HG03108 (cell line): ENCODE results near the gene OPA3.
"Not testable (repeated sequence)": the region's sequence is repeated elsewhere in the genome, so short reads cannot be mapped to it uniquely, and the experiment has no call there.

Experiments used
- ATAC-seq: cut with Tn5 transposase; IDR thresholded peaks from one replicate; pipeline ENCODE4 v1.9.1; 2021; ENCODE audit warnings: moderate library complexity; ENCODE audit not compliant: unreplicated experiment

The OPA3 gene

DNA sequence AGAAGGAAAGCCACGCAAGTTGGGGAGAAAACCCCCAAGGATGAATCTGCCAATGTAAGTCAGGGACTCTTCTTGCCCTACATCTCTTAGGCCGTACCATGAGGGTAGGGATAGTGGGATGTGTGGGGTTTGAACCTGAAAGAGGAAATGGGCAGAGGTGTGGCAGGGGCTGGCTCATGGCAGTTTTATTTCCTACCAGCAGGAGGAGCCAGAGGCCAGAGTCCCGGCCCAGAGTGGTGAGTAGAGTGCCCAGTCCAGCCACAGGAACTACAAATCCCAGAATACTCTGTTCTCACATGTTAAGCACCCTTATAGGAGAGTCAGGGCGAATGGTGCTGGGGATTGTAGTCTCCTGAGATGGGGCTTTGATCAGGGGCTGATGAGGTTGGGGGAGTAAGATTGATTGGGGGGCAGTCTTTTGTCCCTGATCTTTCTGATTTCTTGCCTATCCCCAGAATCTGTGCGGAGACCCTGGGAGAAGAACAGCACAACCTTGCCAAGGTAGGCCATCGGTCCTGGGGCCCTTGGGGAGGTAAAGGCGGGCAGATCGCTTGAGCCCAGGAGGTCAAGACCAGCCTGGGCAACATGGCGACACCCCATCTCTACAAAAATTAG is 60.9 kb downstream of the OPA3 start:
- no peak for ATAC-seq

DNA sequence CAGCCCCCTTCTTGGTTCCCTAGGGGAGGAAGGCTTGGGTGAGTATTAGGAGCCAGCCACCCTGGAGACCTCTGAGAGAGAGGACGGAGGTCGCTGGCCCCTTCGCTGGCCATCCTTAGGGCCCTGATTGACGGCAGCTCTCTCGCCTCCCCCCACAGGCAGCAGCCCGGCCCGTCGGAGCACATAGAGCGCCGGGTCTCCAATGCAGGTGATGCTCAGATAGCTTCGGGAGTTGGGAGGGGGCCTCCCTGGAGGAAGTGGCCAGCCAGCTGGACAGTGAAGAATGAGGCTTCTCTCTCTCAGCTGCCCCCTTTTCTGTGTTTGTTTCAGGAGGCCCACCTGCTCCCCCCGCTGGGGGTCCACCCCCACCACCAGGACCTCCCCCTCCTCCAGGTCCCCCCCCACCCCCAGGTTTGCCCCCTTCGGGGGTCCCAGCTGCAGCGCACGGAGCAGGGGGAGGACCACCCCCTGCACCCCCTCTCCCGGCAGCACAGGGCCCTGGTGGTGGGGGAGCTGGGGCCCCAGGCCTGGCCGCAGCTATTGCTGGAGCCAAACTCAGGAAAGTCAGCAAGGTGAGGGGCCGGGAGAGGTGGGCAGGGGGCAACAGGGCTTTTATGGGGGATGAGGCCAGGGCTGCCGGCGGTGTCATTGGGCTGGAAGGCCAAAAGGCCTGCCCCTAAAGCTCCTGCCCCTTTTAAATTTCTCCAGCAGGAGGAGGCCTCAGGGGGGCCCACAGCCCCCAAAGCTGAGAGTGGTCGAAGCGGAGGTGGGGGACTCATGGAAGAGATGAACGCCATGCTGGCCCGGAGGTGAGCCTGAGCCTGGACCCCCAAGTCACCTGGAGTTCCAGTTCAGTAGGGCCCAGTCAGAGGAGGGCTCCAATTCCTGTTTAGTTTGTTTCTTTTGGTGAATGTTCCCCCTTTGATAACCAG is 62.3 kb downstream of the OPA3 start:
- ATAC-seq, result no peak

DNA sequence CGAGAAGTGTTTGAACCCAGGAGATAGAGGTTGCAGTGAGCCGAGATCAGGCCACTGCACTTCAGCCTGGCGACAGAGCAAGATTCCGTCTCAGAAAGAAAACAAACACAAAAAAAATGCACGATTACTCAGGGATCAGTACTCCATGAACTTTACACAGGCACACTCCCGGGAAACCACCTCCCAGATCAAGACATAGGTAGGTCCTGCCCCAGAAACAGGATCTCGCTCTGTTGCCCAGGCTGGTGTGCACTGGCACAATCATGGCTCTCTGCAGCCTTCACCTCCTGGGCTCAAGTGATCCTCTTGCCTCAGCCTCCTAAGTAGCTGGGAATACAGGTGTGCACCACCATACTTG is 66.2 kb downstream of the OPA3 start:
- no peak for ATAC-seq

DNA sequence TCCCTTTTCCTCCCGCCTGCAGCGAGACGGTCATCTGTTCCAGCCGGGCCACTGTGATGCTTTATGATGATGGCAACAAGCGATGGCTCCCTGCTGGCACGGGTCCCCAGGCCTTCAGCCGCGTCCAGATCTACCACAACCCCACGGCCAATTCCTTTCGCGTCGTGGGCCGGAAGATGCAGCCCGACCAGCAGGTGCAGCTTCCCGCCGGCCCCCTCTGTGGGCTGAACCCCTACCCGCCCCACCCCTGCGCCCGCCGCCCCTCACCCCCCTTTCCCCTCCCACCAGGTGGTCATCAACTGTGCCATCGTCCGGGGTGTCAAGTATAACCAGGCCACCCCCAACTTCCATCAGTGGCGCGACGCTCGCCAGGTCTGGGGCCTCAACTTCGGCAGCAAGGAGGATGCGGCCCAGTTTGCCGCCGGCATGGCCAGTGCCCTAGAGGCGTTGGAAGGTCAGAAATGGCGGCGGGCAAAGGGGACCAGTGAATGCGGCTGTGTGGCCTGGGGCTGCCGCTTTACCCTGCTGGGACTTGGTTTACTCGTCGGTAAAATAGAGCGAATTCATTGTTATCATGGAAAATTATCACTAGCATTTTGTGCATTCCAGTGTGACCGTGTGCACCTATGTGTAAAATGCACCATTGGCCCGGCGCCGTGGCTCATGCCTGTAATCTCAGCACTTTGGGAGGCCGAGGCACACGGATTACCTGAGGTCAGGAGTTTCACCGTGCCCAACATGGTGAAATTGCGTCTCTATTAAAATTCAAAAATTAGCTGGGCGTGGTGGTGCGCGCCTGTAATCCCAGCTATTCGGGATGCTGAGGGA is 66.7 kb downstream of the OPA3 start:
- no peak for ATAC-seq

DNA sequence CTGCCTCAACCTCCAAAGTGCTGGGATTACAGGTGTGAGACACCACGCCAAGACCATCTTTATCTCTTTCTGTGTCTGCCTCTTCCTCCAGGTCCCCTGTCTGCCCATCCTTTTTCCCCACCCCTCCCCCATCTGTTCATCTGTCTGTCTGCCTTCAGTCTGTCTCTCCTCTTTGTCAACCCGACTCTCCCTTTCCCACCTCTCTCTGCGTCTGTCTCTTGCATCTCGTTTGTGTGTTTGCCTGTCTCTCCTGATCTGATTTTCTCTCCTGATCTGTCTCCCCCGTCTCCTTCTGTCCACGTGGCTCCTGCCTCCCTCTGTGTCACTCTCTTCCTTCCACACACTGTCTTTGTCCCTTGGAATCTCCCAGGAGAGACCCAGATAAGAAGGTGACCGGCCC is 67.4 kb downstream of the OPA3 start:
- no peak for ATAC-seq

DNA sequence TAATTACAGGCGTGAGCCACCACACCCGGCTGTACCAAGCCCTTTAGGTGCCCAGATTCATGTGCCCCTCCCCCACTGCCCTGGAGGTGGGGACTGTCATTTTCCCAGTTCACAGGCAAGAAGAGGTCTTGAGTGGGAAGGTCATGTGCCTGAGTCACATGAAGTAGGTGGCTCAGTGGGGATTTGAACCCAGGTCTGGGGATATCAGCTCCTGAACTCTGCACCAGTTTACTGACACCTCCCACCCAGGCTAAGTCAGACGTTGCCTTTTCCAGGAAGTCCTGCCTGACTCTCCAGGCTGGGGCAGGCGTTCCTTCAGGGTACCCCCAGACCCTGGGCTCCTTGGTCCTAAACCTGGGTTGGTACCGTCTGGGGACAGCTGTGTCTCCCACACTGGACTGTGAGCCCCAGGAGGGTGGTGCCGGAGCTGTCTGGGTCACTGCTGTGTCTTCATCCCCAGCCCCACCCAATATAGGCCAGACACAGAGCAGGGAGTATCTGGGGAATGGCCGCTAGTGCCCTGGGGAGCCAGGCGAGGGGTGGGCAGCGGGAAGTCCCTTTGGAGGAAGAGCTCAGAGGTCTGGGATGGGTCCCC is 68.7 kb downstream of the OPA3 start:
- no peak for ATAC-seq

DNA sequence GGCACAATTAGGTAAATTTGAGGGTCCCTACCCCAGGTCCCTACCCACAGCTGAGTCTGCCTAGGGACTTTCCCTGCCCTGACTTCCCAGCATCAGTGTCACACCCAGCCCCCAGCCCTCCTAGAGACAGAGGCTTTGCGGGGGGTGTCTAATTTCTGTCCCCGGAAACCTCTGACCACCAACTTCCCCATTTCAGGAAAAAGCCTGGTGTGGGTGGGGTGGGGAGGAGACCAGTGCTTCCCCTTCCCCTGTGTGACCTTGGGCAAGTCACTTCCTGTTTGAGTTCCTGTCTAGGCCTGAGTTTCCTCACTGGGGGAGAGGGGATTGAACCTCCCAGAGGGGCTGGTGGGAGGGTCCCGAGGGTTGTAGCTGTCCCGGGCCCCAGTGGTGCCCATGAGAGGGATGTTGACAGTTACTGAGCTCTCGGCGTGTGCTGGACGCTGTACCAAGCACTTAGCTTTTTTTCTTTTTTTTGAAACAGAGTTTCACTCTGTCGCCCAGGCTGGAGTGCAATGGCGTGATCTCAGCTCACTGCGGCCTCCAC is 69.4 kb downstream of the OPA3 start:
- no peak for ATAC-seq

DNA sequence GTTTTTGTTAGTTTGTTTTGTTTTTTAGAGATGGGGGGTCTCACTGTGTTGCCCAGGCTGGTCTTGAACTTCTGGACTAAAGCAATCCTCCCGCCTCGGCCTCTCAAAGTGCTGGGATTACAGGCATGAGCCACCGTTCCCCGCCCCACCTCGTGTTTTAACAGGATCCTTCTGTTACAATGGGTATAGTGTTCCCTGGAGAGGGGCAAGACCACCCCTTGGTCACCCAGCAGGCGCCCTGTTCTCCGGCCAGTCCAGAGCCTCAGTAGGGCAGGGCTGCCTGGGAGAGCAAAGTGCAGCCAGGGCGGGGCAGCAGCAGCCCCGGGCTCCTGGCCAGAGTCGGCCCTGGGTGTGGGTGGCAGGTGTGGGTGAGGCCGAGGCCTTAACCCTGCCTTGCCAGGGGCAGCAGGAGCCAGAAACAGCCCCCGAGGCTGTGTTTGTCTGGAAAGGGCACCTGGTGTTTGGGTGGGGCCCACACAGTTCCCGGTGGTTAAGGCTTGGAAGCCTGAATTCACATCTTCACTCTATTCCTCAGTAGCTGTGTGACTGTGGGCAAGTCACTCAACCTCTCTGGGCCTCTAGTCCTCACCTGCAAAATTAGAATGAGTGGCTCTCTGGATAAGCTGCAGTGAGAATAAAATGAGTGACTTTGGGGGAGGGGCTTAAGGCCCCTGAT is 70.1 kb downstream of the OPA3 start:
- ATAC-seq, result no peak

DNA sequence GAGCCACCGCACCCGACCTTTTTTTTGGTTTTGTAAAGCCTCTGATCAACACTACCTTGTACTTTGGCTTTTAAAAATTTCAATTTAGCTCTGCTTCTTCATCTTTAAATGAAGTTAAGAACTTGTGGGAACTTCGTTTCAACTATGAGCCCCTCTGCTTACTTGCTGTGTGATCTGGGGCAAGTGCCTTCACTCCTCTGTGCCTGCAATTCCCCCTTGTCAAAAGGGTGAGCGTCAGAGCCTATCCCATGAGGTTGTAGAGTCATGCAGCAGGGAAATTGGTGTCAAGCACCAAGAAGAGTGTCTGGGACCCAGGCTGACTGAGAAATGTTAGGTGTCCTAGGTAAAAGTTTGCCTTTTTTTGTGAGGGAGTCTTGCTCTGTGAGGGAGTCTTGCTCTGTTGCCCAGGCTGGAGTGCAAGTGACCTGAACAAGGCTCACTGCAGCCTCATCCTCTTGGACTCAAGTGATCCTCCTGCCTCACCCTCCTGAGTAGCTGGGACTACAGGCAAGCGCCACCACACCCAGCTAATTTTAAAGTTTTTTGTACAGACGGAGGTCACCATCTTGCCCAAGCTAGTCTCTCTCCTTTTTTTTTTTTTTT is 71.6 kb downstream of the OPA3 start:
- no peak for ATAC-seq

DNA sequence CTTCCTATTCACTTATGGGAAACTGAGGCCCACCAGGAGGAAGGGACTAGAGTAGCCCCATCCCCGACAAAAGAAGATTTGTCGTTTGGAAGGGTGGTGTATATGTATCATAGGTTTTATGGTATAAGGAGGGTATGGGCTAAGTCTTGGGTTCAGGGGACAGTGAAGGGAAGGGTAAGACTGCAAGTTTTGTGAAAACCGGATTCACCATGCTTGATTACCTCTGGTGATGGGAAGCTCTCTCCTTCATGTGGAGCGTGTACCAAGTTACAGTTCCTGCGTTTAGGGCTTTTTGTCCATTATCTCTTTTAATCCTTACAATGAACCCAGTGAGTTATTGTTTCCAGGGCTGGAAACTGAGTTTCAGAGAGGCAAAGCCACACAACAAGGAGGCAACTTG is 73.5 kb downstream of the OPA3 start:
- no peak for ATAC-seq

DNA sequence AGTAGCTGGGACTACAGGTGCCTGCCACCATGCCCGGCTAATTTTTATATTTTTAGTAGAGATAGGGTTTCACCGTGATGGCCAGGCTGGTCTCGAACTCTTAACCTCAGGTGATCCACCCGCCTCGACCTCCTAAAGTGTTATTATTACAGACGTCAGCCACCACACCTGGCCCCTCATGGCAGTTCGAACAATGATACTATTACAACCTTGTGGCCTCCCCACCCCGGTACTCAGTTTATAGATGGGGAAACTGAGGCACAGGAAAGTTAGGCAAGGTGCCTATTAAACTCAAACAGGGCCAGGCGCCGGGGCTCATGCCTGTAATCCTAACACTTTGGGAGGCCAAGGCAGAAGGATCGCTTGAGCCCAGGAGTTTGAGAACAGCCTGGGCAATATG is 74.2 kb downstream of the OPA3 start:
- not testable (repeated sequence) for ATAC-seq

DNA sequence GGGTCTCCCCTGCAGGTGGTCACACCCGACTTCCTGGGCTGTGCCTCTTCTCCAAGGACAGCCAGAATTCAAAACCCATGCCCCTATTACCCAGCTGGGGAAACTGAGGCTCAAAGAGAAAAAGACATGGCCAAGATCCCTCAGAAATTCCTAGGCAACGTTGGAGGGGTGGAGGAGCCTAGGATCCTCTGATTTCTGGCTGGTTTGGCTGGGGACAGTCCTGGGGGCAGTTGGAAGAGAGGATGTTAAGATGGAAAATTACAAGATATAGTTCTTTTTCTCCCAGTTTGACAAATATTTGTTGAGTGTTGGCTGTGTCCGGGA is 74.9 kb downstream of the OPA3 start:
- no peak for ATAC-seq

DNA sequence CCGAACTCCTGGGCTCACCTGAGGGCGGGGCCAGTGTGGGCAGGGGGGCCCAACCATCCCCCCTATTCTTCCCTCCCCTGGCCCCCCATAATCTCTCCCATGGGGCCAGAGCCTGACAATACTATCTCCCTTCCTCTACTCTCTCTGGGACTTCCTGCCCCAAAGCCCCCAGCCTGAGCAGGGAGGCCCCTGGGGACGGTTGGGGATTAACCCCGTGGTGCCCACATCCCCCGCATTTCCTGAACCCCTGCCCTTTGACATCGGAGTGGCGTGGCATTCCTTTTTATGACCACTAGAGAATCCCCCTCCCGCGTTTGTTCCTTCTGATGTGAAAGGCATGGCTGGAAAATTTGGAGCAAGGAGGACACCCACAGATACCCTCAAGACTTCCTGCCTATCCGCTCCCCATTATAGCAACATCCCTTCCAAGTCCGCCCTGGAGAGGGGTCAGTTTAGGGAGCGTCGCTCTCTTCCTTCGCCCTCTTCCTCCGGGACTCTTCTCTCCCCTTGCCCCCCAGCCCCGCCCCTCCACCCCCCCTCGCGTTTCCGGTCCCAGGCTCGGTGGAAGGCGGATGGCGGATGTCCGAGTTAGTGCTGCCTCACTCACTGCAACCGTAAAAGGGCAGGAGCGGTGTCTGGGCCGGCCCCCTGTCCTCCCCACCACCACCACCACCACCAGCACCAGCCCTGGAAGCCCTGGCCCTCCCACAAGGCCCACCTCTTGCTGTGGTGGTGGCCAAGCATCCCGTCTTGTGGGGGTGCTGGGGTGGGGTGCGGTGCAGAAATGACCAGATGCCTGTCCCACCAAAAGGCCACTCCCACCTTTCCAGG is 75.5 kb downstream of the OPA3 start:
- peak; percentile 24 for ATAC-seq

DNA sequence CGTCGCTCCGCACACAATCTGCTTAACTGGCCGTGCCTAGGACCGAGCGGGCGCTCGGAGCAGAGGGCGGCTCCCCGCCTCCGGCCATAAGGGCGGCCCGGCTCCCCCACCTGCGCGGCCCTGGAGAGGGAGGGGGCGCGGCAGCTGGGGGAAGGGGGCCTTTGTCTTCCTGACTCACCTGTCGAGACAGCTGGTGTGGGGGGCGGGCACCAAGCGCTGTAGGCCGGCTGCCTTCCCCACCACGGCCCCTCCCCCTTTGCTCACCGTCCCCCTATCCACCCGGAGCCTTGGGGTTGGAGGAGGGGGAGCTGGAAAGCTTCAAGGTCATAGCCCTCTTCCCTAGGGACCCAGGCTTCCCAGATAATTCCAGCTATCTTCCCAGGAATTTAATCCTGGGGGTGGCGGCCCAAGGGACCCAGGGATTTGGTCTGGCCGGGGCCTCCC is 76.2 kb downstream of the OPA3 start:
- ATAC-seq, result no peak

DNA sequence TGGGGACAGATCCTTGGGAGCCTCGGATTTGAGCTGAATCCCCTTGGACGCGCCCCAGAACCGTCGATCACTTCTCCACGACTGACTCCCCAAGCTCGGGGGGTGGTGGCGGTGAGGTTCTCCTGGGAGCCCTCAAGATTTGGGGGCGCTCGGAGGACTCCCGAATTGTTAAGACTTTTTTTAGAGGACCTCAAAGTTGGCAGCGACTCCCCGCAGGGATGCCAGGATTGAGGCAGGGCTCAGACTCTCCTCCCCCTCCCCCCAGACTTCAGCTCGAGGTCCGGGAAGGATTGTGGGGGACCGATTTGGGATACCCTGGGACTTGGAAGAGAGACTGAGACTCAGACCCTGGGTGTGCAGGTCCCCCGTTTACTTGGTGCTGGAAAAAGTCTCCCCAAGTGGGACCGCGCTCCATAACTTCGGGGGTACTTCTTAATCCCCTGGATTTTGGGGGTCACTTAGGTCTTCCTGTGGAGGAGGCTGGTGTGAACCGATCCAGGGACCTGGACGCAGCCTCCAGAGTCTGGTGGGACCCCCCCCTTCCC is 76.7 kb downstream of the OPA3 start:
- ATAC-seq, result no peak

DNA sequence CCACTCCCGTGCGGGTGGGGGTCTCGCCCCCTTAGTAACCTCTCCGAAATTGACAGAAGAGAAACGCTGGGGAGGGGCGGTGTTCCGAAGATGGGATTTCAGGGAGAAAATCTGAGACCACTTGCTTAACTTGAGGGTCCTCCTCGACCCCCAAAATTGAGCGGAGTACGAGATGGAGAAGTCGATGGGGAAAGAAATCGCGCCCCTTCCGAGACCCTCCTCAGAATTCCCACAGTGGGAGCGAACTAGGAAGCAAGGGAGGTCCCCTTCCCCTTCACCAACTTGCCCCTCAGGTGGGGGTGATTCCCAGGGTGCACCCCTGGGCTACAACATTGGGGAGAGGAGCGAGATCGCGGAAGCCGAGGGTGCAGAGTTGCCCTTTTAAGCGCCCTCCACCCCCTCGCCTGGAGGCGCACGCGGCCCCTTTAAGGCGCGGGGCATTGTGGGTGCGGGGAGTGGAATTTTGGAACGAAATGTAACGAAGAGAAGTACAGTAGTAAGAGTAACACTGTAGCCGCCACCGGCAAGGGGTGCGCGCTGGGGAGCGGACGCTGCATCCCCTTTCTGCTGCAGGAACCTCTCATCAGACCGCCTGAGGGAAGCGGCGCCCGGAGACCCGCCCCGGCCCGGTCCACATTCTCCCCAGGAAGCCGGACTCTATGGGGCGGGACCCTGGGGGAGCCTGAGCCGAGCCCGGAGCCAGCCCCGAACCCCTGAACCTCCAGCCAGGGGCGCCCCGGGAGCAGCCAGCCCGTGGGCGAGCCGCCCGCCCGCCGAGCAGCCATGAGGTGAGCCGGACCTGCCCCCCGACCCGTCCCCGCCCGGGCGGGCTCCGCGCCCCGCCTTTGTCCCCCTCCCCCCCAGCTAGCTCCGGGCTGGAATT is 77.4 kb downstream of the OPA3 start, which contains the start of gene VASP:
Gene VASP (plus strand): TSS at position 491 of the 883 bp plus-strand sequence. CDS start 293 bp downstream, at position 784.
- peak; percentile 35 for ATAC-seq

DNA sequence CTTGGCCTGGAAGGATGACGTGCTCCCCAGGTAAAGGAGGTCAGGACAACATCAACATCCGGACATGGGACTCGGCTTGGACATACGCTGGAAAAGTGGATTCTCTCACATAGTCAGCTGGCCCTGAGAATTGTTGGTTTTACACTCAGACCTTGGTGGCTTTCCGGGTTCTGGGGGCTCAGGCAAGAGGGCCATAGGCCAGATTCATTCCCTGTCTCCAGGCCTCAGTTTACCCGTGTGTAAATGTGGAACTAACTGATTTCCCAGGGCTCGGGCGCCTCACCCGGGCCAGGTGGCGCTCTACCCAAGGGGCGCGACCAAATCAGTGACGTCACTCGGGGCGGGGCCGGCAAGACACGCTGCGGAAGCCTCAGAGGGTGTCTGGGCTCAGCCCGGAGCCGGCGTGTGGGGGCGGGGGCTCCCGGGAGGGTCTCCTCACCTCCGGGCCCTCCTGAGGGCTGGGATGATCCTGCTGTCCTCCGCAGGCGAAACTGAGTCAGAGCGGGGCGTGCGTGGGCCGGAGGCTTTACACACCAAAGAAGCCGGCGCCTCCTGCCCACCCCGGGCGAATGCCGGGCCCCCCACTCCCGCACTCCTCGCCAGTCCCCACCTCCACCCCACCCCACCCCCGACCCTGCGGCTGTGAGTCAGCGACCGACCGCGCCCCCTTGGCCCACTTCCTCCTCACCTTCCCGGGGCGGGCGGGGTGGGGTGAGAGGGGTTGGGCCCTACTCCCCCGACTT is 78.2 kb downstream of the OPA3 start:
- peak; percentile 55 for ATAC-seq
